HepG2 (cell line): Measurements from ENCODE around the gene TMEM184C. TPM values are rescaled to one million over a fixed set of nuclear protein-coding genes. Genes with fewer than 3 reads are reported as not detected.

Experiments used
- ATAC-seq: fragments of 200-7000 bp; cut with Tn5 transposase; 3 replicates; pipeline ENCODE4 v1.9.1; 2020; ENCODE audit warnings: mild to moderate bottlenecking, moderate library complexity
- BruUV-seq: library from RNA; stranded (reverse); fragments of 400-500 nt; replicated peaks from 2 replicates; lab custom pipeline; 2021; lab: Mats Ljungman, UMichigan
- CTCF ChIA-PET: fragments of 300-600 bp; formaldehyde crosslinking; extraction: SDS; loops from one replicate; lab custom pipeline; 2021; ENCODE audit warnings: low total read pairs, inconsistent platforms, low intra/inter-chr PET ratio; lab: Yijun Ruan, JAX
- POLR2A ChIA-PET: fragments of 350-600 bp; sonication (Branson Sonifier 250); formaldehyde crosslinking; loops from one replicate; lab custom pipeline; 2020; ENCODE audit warnings: antibody characterized with exemption, inconsistent platforms; lab: Yijun Ruan, JAX
- DNase-seq: peaks from one replicate; pipeline ENCODE4 v3.0.0-alpha.2; 2015; ENCODE audit warnings: low spot score
- FAIRE-seq: peaks from 3 replicates; lab custom pipeline; 2011; peaks lifted over from hg19 to GRCh38; lab: Jason Lieb, UNC
- H2AFZ ChIP-seq: one replicate; pipeline ENCODE4 v1.6.1; 2011; ENCODE audit warnings: low read length, inconsistent platforms
- H3K27ac ChIP-seq: fragments of 300-600 bp; 3 replicates; pipeline ENCODE4 v1.8.0; 2011; ENCODE audit warnings: mixed run types, mild to moderate bottlenecking, mixed read lengths, low read length, inconsistent platforms; ENCODE audit not compliant: insufficient read depth; ENCODE audit errors: extremely low read length
- H3K27me3 ChIP-seq, 2 experiments: fragments of 200-600 bp in 1 of 2; 2 replicates in 1 of 2; 3 replicates in 1 of 2; pipeline versions ENCODE4 v1.6.0 to v1.8.0; 2011; ENCODE audit warnings: low read length in 2 of 2, mild to moderate bottlenecking in 2 of 2, moderate library complexity in 2 of 2, inconsistent platforms in 1 of 2; ENCODE audit not compliant: insufficient read depth in 2 of 2, control insufficient read depth in 1 of 2
- H3K36me3 ChIP-seq, 2 experiments: fragments of 200-600 bp in 1 of 2; replicated peaks in 1 of 2; 2 replicates in 1 of 2; 3 replicates in 1 of 2; pipeline versions ENCODE4 v1.5.1 to v1.8.0; 2011; ENCODE audit warnings: low read length in 2 of 2, inconsistent platforms in 1 of 2; ENCODE audit not compliant: insufficient read depth in 2 of 2, control insufficient read depth in 1 of 2
- H3K4me1 ChIP-seq: 2 replicates; pipeline ENCODE4 v1.5.1; 2012; ENCODE audit warnings: low read length, inconsistent platforms; ENCODE audit not compliant: insufficient read depth
- H3K4me2 ChIP-seq: 2 replicates; pipeline ENCODE4 v1.6.0; 2011; ENCODE audit warnings: low read depth, low read length, inconsistent platforms
- H3K4me3 ChIP-seq, 3 experiments: fragments of 200-600 bp in 1 of 3; sonication (generic), shearing (Covaris generic) in 1 of 3; replicated peaks in 1 of 3; 2 replicates each; pipeline ENCODE4 v1.5.1; 2011 to 2016; ENCODE audit warnings: low read length in 3 of 3, inconsistent platforms in 2 of 3, low read depth in 2 of 3, mild to moderate bottlenecking in 2 of 3, control low read depth in 1 of 3, mixed read lengths in 1 of 3; ENCODE audit not compliant: insufficient read depth in 1 of 3
- H3K79me2 ChIP-seq: one replicate; pipeline ENCODE4 v1.6.1; 2011; ENCODE audit warnings: low read length, inconsistent platforms; ENCODE audit not compliant: insufficient read depth
- H3K9ac ChIP-seq: 2 replicates; pipeline ENCODE4 v1.6.0; 2011; ENCODE audit warnings: mild to moderate bottlenecking, low read depth, low read length, inconsistent platforms; ENCODE audit not compliant: insufficient read depth
- H3K9me3 ChIP-seq: 2 replicates; pipeline ENCODE4 v1.5.1; 2012; ENCODE audit warnings: mild to moderate bottlenecking, low read length
- H4K20me1 ChIP-seq: 2 replicates; pipeline ENCODE4 v1.6.0; 2011; ENCODE audit warnings: inconsistent platforms, mild to moderate bottlenecking, low read length, moderate library complexity; ENCODE audit not compliant: insufficient read depth
- CREM ChIP-seq, 2 experiments: sonication (generic) in 1 of 2; formaldehyde crosslinking in 1 of 2; IDR thresholded peaks; 2 replicates each; pipeline versions ENCODE4 v1.4.0 to v1.6.1; 2016 to 2020; ENCODE audit warnings: antibody characterized with exemption in 1 of 2, mild to moderate bottlenecking in 1 of 2, missing genetic modification reagents in 1 of 2
- FOXO4 ChIP-seq: sonication (generic); formaldehyde crosslinking; conservative IDR thresholded peaks from 2 replicates; pipeline ENCODE4 v1.8.1; 2023; ENCODE audit warnings: missing genetic modification reagents
- IRX3 ChIP-seq: sonication (generic); formaldehyde crosslinking; IDR thresholded peaks from 2 replicates; pipeline ENCODE4 v1.8.1; 2023; ENCODE audit warnings: mild to moderate bottlenecking, low read depth, missing genetic modification reagents, borderline replicate concordance
- KDM2A ChIP-seq: sonication (generic); formaldehyde crosslinking; IDR thresholded peaks from 2 replicates; pipeline ENCODE4 v1.4.0; 2020; ENCODE audit warnings: low read depth, missing genetic modification reagents, borderline replicate concordance
- MAFF ChIP-seq: IDR thresholded peaks from 2 replicates; pipeline ENCODE4 v1.6.1; 2011; ENCODE audit warnings: low read depth, low read length, improper control_type of control experiment
- MAFK ChIP-seq, 2 experiments: IDR thresholded peaks in 1 of 2; conservative IDR thresholded peaks in 1 of 2; 2 replicates each; pipeline ENCODE4 v1.6.1; 2011; ENCODE audit warnings: improper control_type of control experiment in 2 of 2, low read length in 2 of 2
- NKX3-1 ChIP-seq: sonication (generic); formaldehyde crosslinking; IDR thresholded peaks from 2 replicates; pipeline ENCODE4 v1.5.0; 2020; ENCODE audit warnings: missing genetic modification reagents
- SNAPC4 ChIP-seq: sonication (generic); formaldehyde crosslinking; IDR thresholded peaks from 2 replicates; pipeline ENCODE4 v1.4.0; 2020; ENCODE audit warnings: mild to moderate bottlenecking, missing genetic modification reagents
- SPEN ChIP-seq: sonication (generic); formaldehyde crosslinking; IDR thresholded peaks from 2 replicates; pipeline ENCODE4 v1.5.1; 2020; ENCODE audit warnings: low read depth, mild to moderate bottlenecking, missing genetic modification reagents
- ZNF260 ChIP-seq: sonication (generic); formaldehyde crosslinking; IDR thresholded peaks from 2 replicates; pipeline ENCODE4 v1.4.0; 2020; ENCODE audit warnings: missing genetic modification reagents, low read depth, mild to moderate bottlenecking, borderline replicate concordance
- WGBS: methylation state at CpG from one replicate; pipeline ENCODE4 v1.1.6; 2017; ENCODE audit warnings: low lambda C conversion rate; 5-methylcytosine and 5-hydroxymethylcytosine counted together
- in situ Hi-C: cut with HindIII; loops from 2 replicates; pipeline ENCODE4 v1.10.0; 2017; ENCODE audit warnings: low pct_unique_long_range_greater_than_20kb; ENCODE audit not compliant: extremely low pct_ligation_motif_present
- intact Hi-C: fragments of 100-400 bp; cut with micrococcal nuclease; formaldehyde crosslinking; loops from one replicate; pipeline ENCODE4 v1.10.0; 2022; ENCODE audit not compliant: unreplicated experiment
- polyA plus RNA-seq, 8 experiments: library from polyadenylated mRNA; depleted of rRNA in 3 of 8; stranded (reverse) in 7 of 8; unstranded in 1 of 8; fragments of >200 nt; fragmentation: Illumina TruSeq in 4 of 8; extraction: Trizol in 4 of 8; gene quantifications; 2 replicates each; pipeline versions ENCODE4 v1.2.1 to v1.2.3, GENCODE V29; 2011 to 2016; ENCODE audit warnings: low read depth in 4 of 8, missing spikeins in 1 of 8, mixed read lengths in 1 of 8; ENCODE audit not compliant: insufficient read depth in 1 of 8
- total RNA-seq, 5 experiments: library from RNA; depleted of rRNA; stranded (reverse); fragments of >200 nt; fragmentation: Illumina TruSeq; extraction: Trizol; gene quantifications; 2 replicates each; pipeline ENCODE4 v1.2.3, GENCODE V29; 2016; ENCODE audit warnings: low read depth in 1 of 5
- TF ChIP-seq, protein P1 (sequence below): sonication (generic); formaldehyde crosslinking; IDR thresholded peaks from 2 replicates; pipeline ENCODE4 v1.5.0; 2020; ENCODE audit warnings: mild to moderate bottlenecking, low read depth, missing genetic modification reagents, borderline replicate concordance

Gene TMEM184C
- total and polyA plus RNA-seq, 2 of the 13 experiments (the other 11 are each of a cell fraction or from before 2014, with no cell fraction given): 13.9 to 26.1 TPM

DNA sequence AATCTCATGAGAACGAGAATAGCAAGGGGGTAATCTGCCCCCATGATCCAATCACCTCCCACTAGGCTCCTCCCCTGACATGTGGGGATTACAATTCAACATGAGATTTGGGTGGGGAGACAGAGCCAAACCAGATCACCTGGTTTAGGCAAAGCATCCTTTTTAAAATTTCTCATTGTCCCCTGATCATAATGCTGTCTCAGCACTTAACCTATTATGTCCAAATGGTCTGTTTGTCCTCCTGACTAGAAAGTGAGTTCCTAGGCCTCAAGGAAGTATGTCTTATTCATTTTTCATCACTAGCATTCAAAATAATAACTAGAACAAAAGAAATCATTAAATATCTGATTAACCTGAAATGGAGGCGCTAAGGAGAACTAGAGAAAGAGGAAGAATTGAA lies 74.6 kb downstream of the TMEM184C start:
- Histone ChIP-seq H2AFZ (no peak overlapping the region), H4K20me1 (no peaks in the 10 kb centered on the region)
- 35% methylated on average over 2 of the region's 2 CpGs for WGBS
- CTCF ChIA-PET: interaction anchor here (1.0 kb wide), 1 partner anchor 174 kb away, joined by 3 read pairs; no protein-coding TSS in a partner anchor
- TF ChIP-seq MAFK (conservative IDR thresholded peaks at IDR 0.05 in 1 of 2, IDR thresholded peaks at IDR 0.05 in 1 of 2; ENCODE audit: low read length in 2 of 2) (peak; percentile 69 to 83), SPEN (CRISPR knock-in tag) (no peak), MAFF (peak; percentile 68)
- TF ChIP-seq, all 625 proteins: peak for 2
- no peaks in the 10 kb centered on the region for H3K9me3 ChIP-seq
- H3K27me3 ChIP-seq: no peaks in the 10 kb centered on the region
- no peak for DNase-seq
- no peak overlapping the region for H3K9ac ChIP-seq
- H3K4me1 ChIP-seq: 0 out of 2 replicates have a peak, but pooled peaks cover 10% of the 10 kb centered on the region
- no peaks in the 10 kb centered on the region for H3K79me2 ChIP-seq
- intact Hi-C loops: no loop called here
- FAIRE-seq: no peak
- in situ Hi-C loops: no loop called here
- no peak overlapping the region for H3K4me3 ChIP-seq
- H3K36me3 ChIP-seq: no peaks in the 10 kb centered on the region
- no TSS peak for BruUV-seq
- H3K27ac ChIP-seq: no peak overlapping the region
- H3K4me2 ChIP-seq: no peak overlapping the region
- POLR2A ChIA-PET: no interaction called here
- no peak for ATAC-seq

DNA sequence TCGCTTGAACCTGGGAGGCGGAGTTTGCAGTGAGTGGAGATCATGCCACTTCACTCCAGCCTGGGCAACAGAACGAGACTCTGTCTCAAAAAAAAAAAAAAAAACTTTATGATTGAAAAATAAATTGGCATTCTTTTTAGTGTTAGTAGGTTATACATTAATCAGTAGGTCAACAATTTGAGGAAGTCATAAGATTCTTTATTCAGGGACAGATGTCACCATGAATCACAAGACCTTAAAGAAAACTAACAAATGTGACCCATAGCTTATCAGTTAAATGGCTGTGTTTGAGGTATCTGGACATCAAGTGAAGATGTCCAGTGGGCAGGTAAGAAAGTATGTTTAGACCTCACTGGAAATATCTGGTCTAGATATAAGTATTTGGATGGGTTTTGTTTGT lies 76.0 kb downstream of the TMEM184C start:
- no peak for ATAC-seq
- FAIRE-seq: no peak
- no peaks in the 10 kb centered on the region for H3K36me3 ChIP-seq
- no TSS peak for BruUV-seq
- ChIA-PET CTCF (interaction anchor here (1.4 kb wide), 1 partner anchor 174 kb away, joined by 5 read pairs; no protein-coding TSS in a partner anchor), POLR2A (interaction anchor here (1.2 kb wide), 1 partner anchor 9 kb away, joined by 4 read pairs; the partner anchor contains the start of gene PRMT9)
- H3K9me3 ChIP-seq: no peaks in the 10 kb centered on the region
- 0 out of 2 replicates have a peak, but pooled peaks cover 10% of the 10 kb centered on the region for H3K4me1 ChIP-seq
- H3K9ac ChIP-seq: no peak overlapping the region
- H2AFZ ChIP-seq: no peak overlapping the region
- 29% methylated on average over 3 of the region's 3 CpGs for WGBS
- no peaks in the 10 kb centered on the region for H3K27me3 ChIP-seq
- H3K27ac ChIP-seq: no peak overlapping the region
- H3K4me3 ChIP-seq: no peak overlapping the region
- DNase-seq: no peak
- H3K79me2 ChIP-seq: no peaks in the 10 kb centered on the region
- no peak overlapping the region for H3K4me2 ChIP-seq
- in situ Hi-C loops (no loop called here), intact Hi-C loops (no loop called here)
- no peaks in the 10 kb centered on the region for H4K20me1 ChIP-seq
- TF ChIP-seq IRX3 (no peak), SNAPC4 (CRISPR knock-in tag) (no peak), KDM2A (no peak), ZNF260 (CRISPR knock-in tag) (no peak), FOXO4 (CRISPR knock-in tag) (no peak), CREM (IDR thresholded peaks at IDR 0.05) (no peak), CREM (CRISPR knock-in tag; IDR thresholded peaks at IDR 0.05) (no peak), NKX3-1 (no peak)
- TF ChIP-seq, protein P1, sequence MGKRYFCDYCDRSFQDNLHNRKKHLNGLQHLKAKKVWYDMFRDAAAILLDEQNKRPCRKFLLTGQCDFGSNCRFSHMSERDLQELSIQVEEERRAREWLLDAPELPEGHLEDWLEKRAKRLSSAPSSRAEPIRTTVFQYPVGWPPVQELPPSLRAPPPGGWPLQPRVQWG (CRISPR knock-in tag): no peak
